Suprapubic skin (tissue), 4 donors: Measurements from ENCODE around the gene FAM149A. TPM values are rescaled to one million over a fixed set of nuclear protein-coding genes. Genes with fewer than 3 reads are reported as not detected.
A peak's percentile ranks its signal among the peaks of the same experiment; 100 is the strongest.

Source experiments
- DNase-seq, 2 donors: peaks; one replicate each; pipeline ENCODE4 v3.0.0-alpha.2; 2019; ENCODE audit warnings: low spot score in 2 of 2
- H3K27ac ChIP-seq: fragments of 200-600 bp; sonication (generic); one replicate; pipeline ENCODE4 v1.5.1; 2019
- H3K27me3 ChIP-seq: fragments of 200-600 bp; sonication (generic); one replicate; pipeline ENCODE4 v1.5.1; 2019
- H3K36me3 ChIP-seq: fragments of 200-600 bp; sonication (generic); one replicate; pipeline ENCODE4 v1.5.1; 2019
- H3K4me1 ChIP-seq: fragments of 200-600 bp; sonication (generic); one replicate; pipeline ENCODE4 v1.5.1; 2019
- H3K4me3 ChIP-seq: fragments of 200-600 bp; sonication (generic); one replicate; pipeline ENCODE4 v1.5.1; 2019; ENCODE audit warnings: mild to moderate bottlenecking
- H3K9me3 ChIP-seq: fragments of 200-600 bp; sonication (generic); one replicate; pipeline ENCODE4 v1.5.1; 2019
- CTCF ChIP-seq, 2 donors: fragments of 200-600 bp in 1 of 2; fragments of 450-650 bp in 1 of 2; sonication (generic) in 1 of 2; IDR thresholded peaks; one replicate each; pipeline ENCODE4 v1.5.1; 2016 to 2019; ENCODE audit warnings: antibody characterized with exemption in 2 of 2, mild to moderate bottlenecking in 1 of 2, moderate library complexity in 1 of 2
- EP300 ChIP-seq: sonication (generic); formaldehyde crosslinking; IDR thresholded peaks from one replicate; pipeline ENCODE4 v1.6.1; 2017; ENCODE audit warnings: antibody characterized with exemption
- POLR2A ChIP-seq, 2 donors: fragments of 450-650 bp; IDR thresholded peaks; one replicate each; pipeline ENCODE4 v1.6.1; 2017; ENCODE audit warnings: antibody characterized with exemption in 2 of 2, mild to moderate bottlenecking in 2 of 2, moderate library complexity in 2 of 2
- POLR2AphosphoS5 ChIP-seq, 3 donors: sonication (generic); formaldehyde crosslinking; IDR thresholded peaks; one replicate each; pipeline ENCODE4 v1.6.1; 2017; ENCODE audit warnings: antibody characterized with exemption in 3 of 3
- WGBS: methylation state at CpG from one replicate; pipeline ENCODE4 v1.1.5; 2018; 5-methylcytosine and 5-hydroxymethylcytosine counted together
- total RNA-seq, 4 donors: library from RNA; depleted of rRNA; stranded (reverse); fragments of >200 nt; gene quantifications; one replicate each; pipeline ENCODE4 v1.1.0, GENCODE V29; 2016

The FAM149A gene
- total RNA-seq, 4 donors from 2014 or later, result 2.9 to 4.3 (median 3.8) TPM

- no peaks in the 10 kb centered on the region for H3K27me3 ChIP-seq
- H3K4me3 ChIP-seq, result peak overlapping the region; percentile 33
- H3K27ac ChIP-seq, result peak overlapping the region; percentile 61
- no peak for DNase-seq
- TF ChIP-seq POLR2AphosphoS5 (IDR thresholded peaks at IDR 0.05), result no peak
- no peak for TF ChIP-seq POLR2A (IDR thresholded peaks at IDR 0.05)
- peaks cover 13% of the 10 kb centered on the region for H3K4me1 ChIP-seq
- H3K36me3 ChIP-seq, result peaks cover 9% of the 10 kb centered on the region
- 86% methylated on average over 13 of the region's 13 CpGs for WGBS
- no peaks in the 10 kb centered on the region for H3K9me3 ChIP-seq
Observed at GRCh38 chr4:186204686-186205085, 100.2 kb downstream of the FAM149A start.

GRCh38 chr4:186205156-186205555 is 100.7 kb downstream of the FAM149A start:
- Histone ChIP-seq H3K36me3 (peaks cover 12% of the 10 kb centered on the region), H3K4me1 (peaks cover 13% of the 10 kb centered on the region), H3K27ac (no peak overlapping the region), H3K9me3 (no peaks in the 10 kb centered on the region), H3K27me3 (no peaks in the 10 kb centered on the region), H3K4me3 (no peak overlapping the region)
- no peak for DNase-seq
- WGBS, result 91% methylated on average over 8 of the region's 8 CpGs
- TF ChIP-seq EP300 (no peak), POLR2A (IDR thresholded peaks at IDR 0.05) (no peak), CTCF (IDR thresholded peaks at IDR 0.05) (no peak), POLR2AphosphoS5 (IDR thresholded peaks at IDR 0.05) (no peak)

GRCh38 chr4:186216465-186217024 is 112.0 kb downstream of the FAM149A start:
- Histone ChIP-seq H3K4me3 (no peak overlapping the region), H3K4me1 (no peaks in the 10 kb centered on the region), H3K36me3 (no peaks in the 10 kb centered on the region), H3K27ac (no peak overlapping the region), H3K27me3 (no peaks in the 10 kb centered on the region), H3K9me3 (no peaks in the 10 kb centered on the region)
- DNase-seq, result no peak
- WGBS, result 56% methylated on average over 8 of the region's 8 CpGs
- TF ChIP-seq EP300 (no peak), POLR2A (IDR thresholded peaks at IDR 0.05) (no peak), CTCF (IDR thresholded peaks at IDR 0.05) (no peak), POLR2AphosphoS5 (IDR thresholded peaks at IDR 0.05) (no peak)

- no peak for DNase-seq
- Histone ChIP-seq H3K27me3 (no peaks in the 10 kb centered on the region), H3K4me1 (no peaks in the 10 kb centered on the region), H3K27ac (no peak overlapping the region), H3K9me3 (no peaks in the 10 kb centered on the region), H3K4me3 (no peak overlapping the region), H3K36me3 (no peaks in the 10 kb centered on the region)
- TF ChIP-seq POLR2AphosphoS5 (IDR thresholded peaks at IDR 0.05) (no peak), POLR2A (IDR thresholded peaks at IDR 0.05) (no peak), EP300 (no peak)
- 57% methylated on average over 1 of the region's 1 CpG for WGBS
Observed at GRCh38 chr4:186217733-186218293, 113.3 kb downstream of the FAM149A start.

- H3K4me3 ChIP-seq, result no peak overlapping the region
- H3K36me3 ChIP-seq, result no peaks in the 10 kb centered on the region
- no peak for DNase-seq
- peaks cover 8% of the 10 kb centered on the region for H3K9me3 ChIP-seq
- H3K27me3 ChIP-seq, result no peaks in the 10 kb centered on the region
- no peak overlapping the region for H3K27ac ChIP-seq
- TF ChIP-seq POLR2A (IDR thresholded peaks at IDR 0.05), result no peak
- TF ChIP-seq CTCF (IDR thresholded peaks at IDR 0.05), result no peak
- no peak for TF ChIP-seq EP300
- TF ChIP-seq POLR2AphosphoS5 (IDR thresholded peaks at IDR 0.05), result no peak
- H3K4me1 ChIP-seq, result no peaks in the 10 kb centered on the region
- 84% methylated on average over 1 of the region's 1 CpG for WGBS
Observed at GRCh38 chr4:186221624-186222023, 117.1 kb downstream of the FAM149A start.

Other genes with a start within 250 kb of the FAM149A start
- 1 to 10 TPM; 3.1 to 6.1 (median 4.4) TPM for gene TLR3, start 35.5 kb upstream of the FAM149A start, total RNA-seq
- 10 to 100 TPM in 1 of 4 donors, 1 to 10 TPM in 3; 7.0 to 12.1 (median 7.9) TPM for gene CYP4V2, start 86.9 kb downstream of the FAM149A start, total RNA-seq
- gene KLKB1, start 122.8 kb downstream of the FAM149A start, total RNA-seq, result not detected
- gene F11, start 161.5 kb downstream of the FAM149A start, total RNA-seq, result under 1 TPM in 1 of 4 donors, not detected in 3; 0.51 TPM